HCT116 (cell line): Measurements from ENCODE around the gene HMCN2.

ENCODE experiments used
- CBX3 ChIP-seq: IDR thresholded peaks from 2 replicates; pipeline ENCODE4 v1.6.1; 2012; ENCODE audit warnings: low read depth
- CEBPB ChIP-seq: IDR thresholded peaks from 2 replicates; pipeline ENCODE4 v1.6.1; 2012; ENCODE audit warnings: low read depth
- CTCF ChIP-seq, 3 experiments: fragments of 200-600 bp in 1 of 3; sonication (generic) in 1 of 3; IDR thresholded peaks in 2 of 3; conservative IDR thresholded peaks in 1 of 3; 2 replicates each; pipeline ENCODE4 v1.5.1; 2012 to 2017; ENCODE audit warnings: low read depth in 2 of 3, low read length in 2 of 3, antibody characterized with exemption in 1 of 3, borderline replicate concordance in 1 of 3, control low read depth in 1 of 3, mild to moderate bottlenecking in 1 of 3, mixed read lengths in 1 of 3, mixed run types in 1 of 3, moderate library complexity in 1 of 3; ENCODE audit not compliant: insufficient read depth in 1 of 3
- EZH2 ChIP-seq: fragments of 200-600 bp; sonication (generic); IDR thresholded peaks from 2 replicates; pipeline ENCODE4 v1.6.1; 2017; ENCODE audit warnings: antibody characterized with exemption, mixed run types
- POLR2A ChIP-seq: IDR thresholded peaks from 2 replicates; pipeline ENCODE4 v1.7.0; 2011; ENCODE audit warnings: borderline replicate concordance; ENCODE audit not compliant: insufficient read depth, insufficient read length; ENCODE audit errors: extremely low read depth
- POLR2AphosphoS5 ChIP-seq: IDR thresholded peaks from 2 replicates; pipeline ENCODE4 v1.6.1; 2011; ENCODE audit warnings: mild to moderate bottlenecking, low read depth, low read length, moderate library complexity
- ZFX ChIP-seq: fragments of 450-650 bp; IDR thresholded peaks from 2 replicates; pipeline ENCODE4 v1.6.1; 2017
- ZNF274 ChIP-seq: fragments of 200-500 bp; sonication (Bioruptor generic); IDR thresholded peaks from 2 replicates; pipeline ENCODE4 v1.6.1; 2014; ENCODE audit warnings: mild to moderate bottlenecking, low read depth, low read length, inconsistent platforms

GRCh38 chr9:130426467-130426773 lies 160.9 kb downstream of the HMCN2 start:
- no peak for TF ChIP-seq POLR2A
- no peak for TF ChIP-seq CTCF (IDR thresholded peaks at IDR 0.05 in 2 of 3, conservative IDR thresholded peaks at IDR 0.05 in 1 of 3; ENCODE audit: borderline replicate concordance in 1 of 3, insufficient read depth in 1 of 3, low read depth in 2 of 3, low read length in 2 of 3)
- no peak for TF ChIP-seq CBX3
- no peak for TF ChIP-seq CEBPB
- TF ChIP-seq EZH2, result no peak
- no peak for TF ChIP-seq ZFX
- TF ChIP-seq ZNF274, result no peak
- no peak for TF ChIP-seq POLR2AphosphoS5
